NCI-H82 treated with DMSO at 0.1 percent for 48 hours (cell line): Measurements from ENCODE around the gene JOSD1.

Experiments
- DNase-seq: peaks from one replicate; lab custom pipeline; 2025; ENCODE audit not compliant: unreplicated experiment; lab: John Stamatoyannopoulos, UW

Gene JOSD1

GRCh38 chr22:38733724-38734381, 33.1 kb upstream of the JOSD1 start:
- no peak for DNase-seq

GRCh38 chr22:38733329-38733723, 32.6 kb upstream of the JOSD1 start:
- no peak for DNase-seq

GRCh38 chr22:38732251-38732815, 31.6 kb upstream of the JOSD1 start:
- no peak for DNase-seq

GRCh38 chr22:38731703-38732161, 31.0 kb upstream of the JOSD1 start:
- DNase-seq, result no peak

GRCh38 chr22:38730411-38730871, 29.7 kb upstream of the JOSD1 start:
- no peak for DNase-seq

- DNase-seq, result no peak
Observed at GRCh38 chr22:38729946-38730345, 29.2 kb upstream of the JOSD1 start.

- no peak for DNase-seq
Observed at GRCh38 chr22:38728871-38729796, 28.4 kb upstream of the JOSD1 start.

- no peak for DNase-seq
Observed at GRCh38 chr22:38727530-38728451, 27.0 kb upstream of the JOSD1 start.

GRCh38 chr22:38727123-38727522, 26.4 kb upstream of the JOSD1 start:
- DNase-seq, result no peak

- DNase-seq, result no peak
Observed at GRCh38 chr22:38725900-38726655, 25.3 kb upstream of the JOSD1 start.

- no peak for DNase-seq
Observed at GRCh38 chr22:38724926-38725571, 24.3 kb upstream of the JOSD1 start.

- DNase-seq, result no peak
Observed at GRCh38 chr22:38724176-38724575, 23.4 kb upstream of the JOSD1 start.

GRCh38 chr22:38721551-38721950, 20.8 kb upstream of the JOSD1 start:
- no peak for DNase-seq

- no peak for DNase-seq
Observed at GRCh38 chr22:38720350-38720749, 19.6 kb upstream of the JOSD1 start.

- DNase-seq, result no peak
Observed at GRCh38 chr22:38719196-38719595, 18.5 kb upstream of the JOSD1 start.

- DNase-seq, result no peak
Observed at GRCh38 chr22:38718414-38718813, 17.7 kb upstream of the JOSD1 start.

GRCh38 chr22:38717244-38717643, 16.5 kb upstream of the JOSD1 start:
- DNase-seq, result no peak

GRCh38 chr22:38716826-38717225, 16.1 kb upstream of the JOSD1 start:
- no peak for DNase-seq

GRCh38 chr22:38716271-38716670, 15.5 kb upstream of the JOSD1 start:
- no peak for DNase-seq

GRCh38 chr22:38715852-38716251, 15.1 kb upstream of the JOSD1 start:
- DNase-seq, result no peak
